Loucy (cell line): ENCODE measurements around the gene ARL8B.
A peak's percentile ranks its signal among the peaks of the same experiment; 100 is the strongest.

Source experiments
- H2AFZ ChIP-seq: fragments of 200-600 bp; sonication (generic); 2 replicates; pipeline ENCODE4 v1.6.0; 2016; ENCODE audit warnings: antibody characterized with exemption, mild to moderate bottlenecking, low read length, moderate library complexity
- H3F3A ChIP-seq: fragments of 200-600 bp; 2 replicates; pipeline ENCODE4 v1.6.0; 2016; ENCODE audit warnings: antibody characterized with exemption, low read depth, mild to moderate bottlenecking
- H3K27me3 ChIP-seq: fragments of 200-600 bp; sonication (generic); 2 replicates; pipeline ENCODE4 v1.6.1; 2014; ENCODE audit warnings: low read length, mild to moderate bottlenecking; ENCODE audit not compliant: insufficient read depth, poor library complexity, severe bottlenecking
- H3K36me3 ChIP-seq: fragments of 200-600 bp; sonication (generic); 2 replicates; pipeline ENCODE4 v1.6.1; 2016; ENCODE audit warnings: low read length; ENCODE audit not compliant: insufficient read depth
- H3K4me1 ChIP-seq: fragments of 200-600 bp; sonication (generic); 2 replicates; pipeline ENCODE4 v1.5.1; 2014; ENCODE audit warnings: low read length, mild to moderate bottlenecking; ENCODE audit not compliant: insufficient read depth, poor library complexity, severe bottlenecking
- H3K4me2 ChIP-seq: fragments of 200-600 bp; sonication (generic); 2 replicates; pipeline ENCODE4 v1.6.0; 2014; ENCODE audit warnings: antibody characterized with exemption, low read length, low read depth, mild to moderate bottlenecking; ENCODE audit not compliant: poor library complexity, severe bottlenecking
- H3K4me3 ChIP-seq: fragments of 200-600 bp; sonication (generic); 2 replicates; pipeline ENCODE4 v1.5.1; 2014; ENCODE audit warnings: low read length, mild to moderate bottlenecking, mixed read lengths; ENCODE audit not compliant: poor library complexity, severe bottlenecking
- H3K79me2 ChIP-seq: fragments of 200-600 bp; sonication (generic); 2 replicates; pipeline ENCODE4 v1.6.1; 2014; ENCODE audit warnings: low read length; ENCODE audit not compliant: insufficient read depth
- H3K9ac ChIP-seq: fragments of 200-600 bp; sonication (generic); 2 replicates; pipeline ENCODE4 v1.6.0; 2014; ENCODE audit warnings: mild to moderate bottlenecking, low read depth, low read length, moderate library complexity; ENCODE audit not compliant: poor library complexity, severe bottlenecking
- H3K9me2 ChIP-seq: fragments of 200-600 bp; sonication (generic); replicated peaks from 2 replicates; pipeline ENCODE4 v1.6.1; 2016; ENCODE audit warnings: low read depth, low read length, mixed read lengths
- H3K9me3 ChIP-seq: fragments of 200-600 bp; sonication (generic); 2 replicates; pipeline ENCODE4 v1.6.1; 2014; ENCODE audit warnings: mild to moderate bottlenecking, antibody characterized with exemption, low read length, low read depth; ENCODE audit not compliant: insufficient read depth
- H4K20me1 ChIP-seq: fragments of 200-600 bp; sonication (generic); 2 replicates; pipeline ENCODE4 v1.6.0; 2014; ENCODE audit warnings: antibody characterized with exemption, low read length, mild to moderate bottlenecking; ENCODE audit not compliant: insufficient read depth, poor library complexity, severe bottlenecking
- CTCF ChIP-seq: fragments of 200-600 bp; sonication (generic); conservative IDR thresholded peaks from 2 replicates; pipeline ENCODE4 v1.5.1; 2014; ENCODE audit warnings: mild to moderate bottlenecking, antibody characterized with exemption, low read length
- EZH2phosphoT487 ChIP-seq: fragments of 200-600 bp; IDR thresholded peaks from 2 replicates; pipeline ENCODE4 v1.6.1; 2018; ENCODE audit warnings: antibody characterized with exemption, mild to moderate bottlenecking, moderate library complexity, borderline replicate concordance

ARL8B gene

GRCh38 chr3:5190147-5190791, 68.2 kb downstream of the ARL8B start:
- Histone ChIP-seq H4K20me1 (peaks cover 69% of the 10 kb centered on the region), H3K4me3 (peak overlapping the region; percentile 73)

GRCh38 chr3:5191555-5192304, 69.6 kb downstream of the ARL8B start:
- H3K4me2 ChIP-seq = peak overlapping the region; percentile 74
- 0 out of 2 replicates have a peak, but pooled peaks cover 4% of the 10 kb centered on the region for H3F3A ChIP-seq
- no peaks in the 10 kb centered on the region for H3K9me3 ChIP-seq
- H2AFZ ChIP-seq = no peak overlapping the region
- H3K4me1 ChIP-seq = peaks cover 72% of the 10 kb centered on the region
- H3K4me3 ChIP-seq = peak overlapping the region; percentile 73
- H3K27me3 ChIP-seq = peaks cover 6% of the 10 kb centered on the region
- H3K9me2 ChIP-seq = no peaks in the 10 kb centered on the region
- peak overlapping the region; percentile 49 for H3K9ac ChIP-seq
- TF ChIP-seq CTCF = no peak
- TF ChIP-seq EZH2phosphoT487 = no peak
- peaks cover 79% of the 10 kb centered on the region for H4K20me1 ChIP-seq
- peaks cover 91% of the 10 kb centered on the region for H3K79me2 ChIP-seq
- H3K36me3 ChIP-seq = peaks cover 5% of the 10 kb centered on the region

More at GRCh38 chr3:5190147-5190791, 68.2 kb downstream of the ARL8B start:
- peaks cover 71% of the 10 kb centered on the region for H3K4me1 ChIP-seq
- H3K79me2 ChIP-seq = peaks cover 77% of the 10 kb centered on the region
- no peaks in the 10 kb centered on the region for H3K9me2 ChIP-seq
- no peak for TF ChIP-seq CTCF
- H2AFZ ChIP-seq = no peak overlapping the region
- H3K27me3 ChIP-seq = peaks cover 6% of the 10 kb centered on the region
- no peaks in the 10 kb centered on the region for H3K9me3 ChIP-seq
- peak overlapping the region; percentile 74 for H3K4me2 ChIP-seq
- H3K36me3 ChIP-seq = no peaks in the 10 kb centered on the region; the same call in 1 of the 2 replicates
- peak overlapping the region; percentile 61 for H3K9ac ChIP-seq
- no peaks in the 10 kb centered on the region for H3F3A ChIP-seq

- H3K4me3 ChIP-seq = peak overlapping the region; percentile 73
- no peaks in the 10 kb centered on the region for H3K9me3 ChIP-seq
- H3K36me3 ChIP-seq = peaks cover 6% of the 10 kb centered on the region
- peak overlapping the region; percentile 74 for H3K4me2 ChIP-seq
- H3K9ac ChIP-seq = peak overlapping the region; percentile 49
- TF ChIP-seq CTCF (no peak), EZH2phosphoT487 (no peak)
- H3K79me2 ChIP-seq = peaks cover 99% of the 10 kb centered on the region
- peaks cover 79% of the 10 kb centered on the region for H3K4me1 ChIP-seq
- H3F3A ChIP-seq = 0 out of 2 replicates have a peak, but pooled peaks cover 8% of the 10 kb centered on the region
- H2AFZ ChIP-seq = no peak overlapping the region
- peaks cover 78% of the 10 kb centered on the region for H4K20me1 ChIP-seq
- peaks cover 5% of the 10 kb centered on the region for H3K27me3 ChIP-seq
- no peaks in the 10 kb centered on the region for H3K9me2 ChIP-seq
These were observed 70.7 kb downstream of the ARL8B start for GRCh38 chr3:5192571-5193365.
